CD4-positive, alpha-beta T cell treated with Interleukin-21 for 1 hour (primary cell): ENCODE data around the gene LAX1.
"Not testable (repeated sequence)": the region's sequence is repeated elsewhere in the genome, so short reads cannot be mapped to it uniquely, and the experiment has no call there.

Experiments used
- DNase-seq: peaks from one replicate; pipeline ENCODE4 v3.0.0-alpha.2; 2020

Gene LAX1, protein sequence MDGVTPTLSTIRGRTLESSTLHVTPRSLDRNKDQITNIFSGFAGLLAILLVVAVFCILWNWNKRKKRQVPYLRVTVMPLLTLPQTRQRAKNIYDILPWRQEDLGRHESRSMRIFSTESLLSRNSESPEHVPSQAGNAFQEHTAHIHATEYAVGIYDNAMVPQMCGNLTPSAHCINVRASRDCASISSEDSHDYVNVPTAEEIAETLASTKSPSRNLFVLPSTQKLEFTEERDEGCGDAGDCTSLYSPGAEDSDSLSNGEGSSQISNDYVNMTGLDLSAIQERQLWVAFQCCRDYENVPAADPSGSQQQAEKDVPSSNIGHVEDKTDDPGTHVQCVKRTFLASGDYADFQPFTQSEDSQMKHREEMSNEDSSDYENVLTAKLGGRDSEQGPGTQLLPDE

DNA sequence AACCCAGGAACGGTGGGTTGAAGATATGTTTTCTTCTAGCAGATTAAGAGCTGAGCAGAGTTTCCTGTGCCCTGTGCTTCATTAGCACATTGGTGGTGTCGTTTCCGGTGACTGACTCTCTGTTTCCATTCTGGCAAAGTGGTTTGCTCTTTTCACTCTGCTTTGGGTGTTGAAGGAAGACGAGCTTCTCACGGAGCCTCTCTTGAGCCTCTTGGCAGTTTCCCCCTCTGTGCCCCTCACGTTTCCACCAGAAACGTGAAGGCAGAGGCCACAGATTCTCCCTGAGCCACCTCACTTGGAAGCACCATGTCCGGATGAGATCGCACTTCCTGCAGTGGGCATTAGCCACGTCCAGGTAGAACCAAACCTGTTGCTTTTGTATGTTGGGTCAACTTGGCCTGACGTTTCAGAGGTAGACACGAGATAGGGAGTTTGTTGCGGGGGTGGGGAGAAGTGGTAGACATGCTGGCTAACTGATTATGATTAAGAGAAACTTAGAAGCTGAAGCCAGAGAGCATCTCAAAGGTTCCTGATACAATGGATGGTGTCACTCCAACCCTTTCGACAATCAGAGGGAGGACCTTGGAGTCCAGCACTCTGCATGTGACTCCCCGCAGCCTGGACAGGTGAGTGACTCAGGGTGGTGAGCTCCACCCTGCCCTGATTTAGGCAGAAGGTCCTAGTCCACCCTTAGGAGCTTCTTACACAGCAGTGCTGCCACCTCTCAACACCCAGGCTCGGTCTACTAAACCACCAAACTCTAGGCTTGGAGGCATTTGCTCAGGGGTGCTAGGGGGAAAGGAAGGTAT, at the start of gene LAX1:
Gene LAX1, plus strand, starts transcription at position 155 of the 809 bp plus-strand sequence. Its CDS starts 383 bp downstream, at position 538.
- peak; percentile 86 for DNase-seq

DNA sequence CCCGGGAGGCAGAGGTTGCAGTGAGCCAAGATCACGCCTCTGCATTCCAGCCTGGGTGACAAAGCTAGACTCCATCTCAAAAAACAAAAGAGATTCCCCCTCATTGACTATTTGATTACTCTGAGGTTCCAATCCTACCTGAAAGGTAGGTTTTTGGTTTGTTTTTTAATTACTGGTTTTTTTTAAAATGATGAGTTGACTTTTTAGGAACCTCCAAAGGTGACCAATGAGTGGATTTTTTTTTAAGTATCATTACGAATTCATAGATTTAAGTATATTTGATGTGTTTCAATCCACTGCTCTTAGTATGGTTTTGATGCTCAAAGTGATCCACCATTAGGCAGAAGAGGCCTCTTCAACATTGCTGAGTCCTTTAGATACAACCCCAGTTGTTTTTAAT, 47.9 kb upstream of the LAX1 start:
- no peak for DNase-seq

DNA sequence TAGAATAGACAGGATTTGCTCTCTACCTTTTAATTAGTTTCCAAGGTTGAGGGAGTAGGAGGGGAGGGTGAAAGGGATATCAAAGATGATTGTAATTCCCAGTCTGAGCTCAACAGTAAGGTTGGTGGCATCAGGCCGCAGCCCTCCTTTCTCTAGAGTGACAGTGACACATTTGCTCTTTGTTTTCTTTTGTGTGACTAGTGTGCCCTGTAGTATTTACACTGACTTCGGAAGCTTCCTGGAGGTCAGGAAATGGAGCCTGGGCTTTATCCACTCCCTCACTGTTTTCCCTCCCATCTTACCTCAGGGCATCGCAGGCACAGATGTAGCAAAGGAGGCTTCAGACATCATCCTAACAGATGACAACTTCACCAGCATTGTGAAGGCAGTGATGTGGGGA, 44.7 kb upstream of the LAX1 start:
- DNase-seq = no peak

DNA sequence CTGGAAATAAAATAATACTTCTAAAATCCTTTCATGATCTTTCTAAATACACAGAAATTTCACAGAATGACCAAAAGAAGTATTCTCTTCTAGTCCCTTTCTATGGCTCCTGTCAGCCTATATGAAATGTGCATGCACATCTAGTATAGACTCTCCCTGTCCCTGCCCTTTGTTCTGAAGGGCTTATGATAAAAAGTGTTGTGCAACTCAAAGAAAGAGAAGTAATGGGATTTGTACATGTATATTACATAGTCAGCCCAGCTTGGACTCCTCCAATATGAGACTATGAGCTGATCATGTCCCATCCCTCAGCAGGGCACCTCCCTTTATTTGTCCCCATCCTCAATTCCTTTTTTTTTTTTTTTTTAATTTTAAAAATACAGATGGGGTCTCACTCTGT, 42.1 kb upstream of the LAX1 start:
- DNase-seq = no peak

DNA sequence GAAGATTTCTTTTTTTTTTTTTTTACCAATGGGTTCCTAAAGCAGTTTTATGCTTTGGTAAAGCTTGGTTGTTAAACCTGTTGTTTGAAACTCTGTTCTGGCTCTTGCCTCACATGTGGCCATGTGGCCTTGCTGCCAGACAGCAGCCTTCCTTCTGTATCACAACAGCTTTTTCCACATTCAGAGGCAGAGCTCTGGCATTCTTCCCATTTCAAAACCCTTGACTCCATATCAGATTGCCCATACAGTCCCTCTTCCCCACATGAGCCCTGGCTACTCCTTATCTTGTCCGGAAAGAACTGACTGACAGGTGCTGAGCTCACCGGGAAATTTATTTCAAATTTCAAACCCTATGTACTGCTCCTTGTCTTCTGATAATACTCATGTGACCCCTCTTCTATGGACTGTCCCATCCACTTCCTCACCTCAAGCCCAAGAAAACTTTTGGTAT, 38.5 kb upstream of the LAX1 start:
- no peak for DNase-seq

DNA sequence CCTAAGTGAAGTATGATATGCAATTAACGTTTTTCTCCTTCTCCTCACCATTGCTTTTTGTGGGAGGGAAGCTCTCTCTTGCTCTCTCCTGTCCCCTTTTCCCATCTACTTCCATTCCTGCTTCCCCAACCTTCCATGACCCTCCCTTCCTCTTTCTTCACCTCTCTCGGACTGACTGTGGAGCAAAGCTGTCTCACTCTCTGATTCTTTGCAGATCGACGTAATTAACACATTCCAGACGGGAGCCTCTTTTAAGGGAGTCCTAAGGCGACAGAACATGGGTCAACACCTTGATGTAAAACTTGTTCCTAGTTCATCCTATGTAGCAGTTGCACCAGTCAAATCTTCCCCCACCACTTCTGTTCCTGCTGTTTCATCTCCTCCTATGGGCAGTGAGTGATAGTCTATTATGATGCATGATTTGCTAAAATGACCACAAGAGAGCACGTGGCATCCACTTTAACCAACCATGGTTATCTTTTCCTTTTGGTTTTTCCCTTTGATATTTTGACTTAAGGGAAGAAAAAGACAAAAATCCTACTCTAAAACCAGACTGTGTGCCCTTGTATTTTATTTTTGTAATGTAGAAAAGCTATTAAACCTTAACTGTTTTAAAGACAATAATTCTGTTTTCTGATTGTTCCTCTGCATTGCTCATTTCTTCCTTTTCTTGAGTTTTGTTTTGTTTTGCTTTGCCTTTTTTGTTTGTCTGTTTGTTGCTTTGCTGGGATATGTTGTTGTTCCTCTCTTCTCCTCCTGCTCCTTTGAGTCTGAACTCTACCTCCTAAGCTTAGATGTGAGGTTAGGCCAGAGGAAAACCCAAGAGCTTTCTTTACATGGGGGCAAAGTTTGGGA, 31.7 kb upstream of the LAX1 start:
- no peak for DNase-seq

DNA sequence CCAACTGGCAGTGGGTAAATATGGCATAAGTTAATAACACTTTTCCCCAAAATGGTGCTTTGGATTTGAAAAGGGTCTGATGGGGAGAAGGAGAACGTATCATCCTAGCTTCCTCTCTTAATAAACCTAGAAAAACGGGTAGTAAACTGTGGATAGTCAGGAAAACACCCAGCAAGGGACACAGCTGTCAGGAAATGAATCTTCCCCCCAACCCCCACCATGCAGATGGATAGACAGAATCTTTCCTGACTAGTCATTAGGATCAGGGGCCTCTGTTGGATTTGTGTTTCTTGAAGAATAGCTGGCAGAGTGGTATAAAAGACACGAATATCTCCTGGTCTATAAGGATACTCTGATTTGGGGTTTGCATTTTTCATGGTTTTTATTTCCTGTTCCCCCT, 22.5 kb upstream of the LAX1 start:
- DNase-seq = no peak

DNA sequence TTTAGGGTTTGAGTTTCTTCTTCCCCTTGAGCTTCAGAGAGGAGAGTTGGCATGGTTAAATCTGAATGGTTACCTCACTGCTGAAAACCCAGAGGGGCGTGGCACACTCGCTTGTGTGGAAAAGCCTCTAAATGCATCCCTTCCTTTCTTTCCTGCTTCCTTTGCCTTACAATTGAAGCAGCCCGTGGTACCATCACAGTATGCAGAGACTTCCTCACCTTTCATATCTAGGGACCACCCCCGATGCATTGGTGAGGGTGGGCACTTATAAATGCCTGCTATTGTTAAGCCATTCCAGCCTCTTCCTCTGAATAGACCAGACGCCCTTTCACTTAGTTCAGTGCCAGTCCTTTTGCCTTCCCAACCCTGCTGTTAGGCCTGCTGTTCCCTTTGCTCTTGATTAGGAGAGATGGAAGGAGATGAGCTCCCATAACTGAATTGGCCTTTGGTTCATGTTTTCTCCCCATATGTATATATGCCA, 21.9 kb upstream of the LAX1 start:
- DNase-seq = no peak

DNA sequence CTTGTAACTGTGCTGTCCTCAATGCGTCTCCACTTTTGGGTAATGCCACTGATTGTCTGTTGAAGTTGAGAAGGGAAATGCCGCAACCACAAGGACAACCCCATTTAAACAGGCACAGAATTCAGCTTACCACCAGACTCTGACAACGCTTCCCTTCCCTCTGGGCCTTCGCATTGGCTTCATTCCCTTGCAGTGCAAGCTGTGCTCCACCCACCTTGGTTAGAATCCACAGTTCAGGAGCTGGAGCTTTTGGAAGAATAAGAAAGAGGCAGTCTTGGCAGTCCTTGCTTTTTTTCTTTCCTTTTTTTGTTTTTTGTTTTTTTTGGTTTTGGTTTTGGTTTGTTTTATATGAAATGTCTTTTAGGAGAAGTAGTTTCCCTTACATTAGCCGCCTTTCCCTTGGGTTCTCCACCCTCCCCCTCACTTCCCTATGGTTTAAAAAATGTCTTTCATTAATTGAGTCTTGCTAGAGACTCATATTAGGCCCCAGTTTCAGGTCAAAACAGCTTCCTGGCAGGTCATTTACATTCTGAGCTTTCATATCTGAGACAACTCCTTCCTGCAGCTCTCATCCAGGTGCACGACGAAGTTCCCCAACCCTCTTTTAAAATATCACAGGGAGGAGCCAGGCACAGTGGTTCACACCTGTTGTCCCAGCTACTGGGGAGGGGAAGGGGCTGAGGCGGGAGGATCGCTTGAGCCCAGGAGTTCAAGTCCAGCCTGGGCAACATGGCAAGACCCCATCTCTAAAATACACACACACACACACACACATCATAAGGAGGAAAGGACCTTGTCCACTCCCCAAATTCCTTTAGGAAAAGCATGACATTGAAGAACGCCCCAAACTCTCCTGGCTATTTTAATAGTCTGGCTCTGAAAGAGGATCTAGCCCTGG, 20.7 kb upstream of the LAX1 start:
- peak; percentile 58 for DNase-seq

DNA sequence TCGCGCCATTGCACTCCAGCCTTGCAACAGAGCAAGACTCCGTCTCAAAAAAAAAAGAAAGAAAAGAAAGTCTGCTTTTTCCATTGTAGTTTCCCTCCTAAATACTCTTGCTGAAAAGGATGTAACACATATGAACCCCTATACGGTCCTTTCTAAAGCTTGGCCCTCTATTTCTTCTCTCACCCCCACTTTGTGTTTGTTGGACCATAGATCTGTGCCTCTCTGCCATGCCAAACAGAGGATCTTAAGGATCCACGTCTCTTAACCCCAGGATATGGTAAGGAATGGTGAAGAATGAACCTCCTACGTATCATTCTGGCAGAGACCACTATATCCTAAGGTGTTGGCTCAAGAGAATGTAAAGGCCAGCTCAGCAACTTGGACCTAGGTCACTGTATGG, 18.7 kb upstream of the LAX1 start:
- DNase-seq = no peak

DNA sequence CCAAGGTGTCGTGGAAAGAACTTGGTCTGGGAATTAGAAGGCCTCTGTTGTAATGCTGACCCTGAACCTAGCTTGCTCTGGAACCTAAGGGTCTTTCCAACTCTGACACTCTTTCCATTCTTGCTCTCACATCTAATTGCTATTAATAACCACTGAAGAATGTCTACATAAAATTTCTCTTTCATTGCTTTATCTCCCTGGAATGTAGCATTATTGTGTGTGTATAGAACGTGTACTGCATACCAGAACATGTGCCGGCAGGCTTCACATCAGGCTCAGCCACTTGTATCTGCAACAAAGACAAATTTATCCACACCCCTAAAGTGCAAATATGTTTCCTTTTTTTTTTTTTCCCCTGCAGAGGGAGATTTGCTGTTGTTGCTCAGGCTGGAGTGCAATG, 13.9 kb upstream of the LAX1 start:
- no peak for DNase-seq

DNA sequence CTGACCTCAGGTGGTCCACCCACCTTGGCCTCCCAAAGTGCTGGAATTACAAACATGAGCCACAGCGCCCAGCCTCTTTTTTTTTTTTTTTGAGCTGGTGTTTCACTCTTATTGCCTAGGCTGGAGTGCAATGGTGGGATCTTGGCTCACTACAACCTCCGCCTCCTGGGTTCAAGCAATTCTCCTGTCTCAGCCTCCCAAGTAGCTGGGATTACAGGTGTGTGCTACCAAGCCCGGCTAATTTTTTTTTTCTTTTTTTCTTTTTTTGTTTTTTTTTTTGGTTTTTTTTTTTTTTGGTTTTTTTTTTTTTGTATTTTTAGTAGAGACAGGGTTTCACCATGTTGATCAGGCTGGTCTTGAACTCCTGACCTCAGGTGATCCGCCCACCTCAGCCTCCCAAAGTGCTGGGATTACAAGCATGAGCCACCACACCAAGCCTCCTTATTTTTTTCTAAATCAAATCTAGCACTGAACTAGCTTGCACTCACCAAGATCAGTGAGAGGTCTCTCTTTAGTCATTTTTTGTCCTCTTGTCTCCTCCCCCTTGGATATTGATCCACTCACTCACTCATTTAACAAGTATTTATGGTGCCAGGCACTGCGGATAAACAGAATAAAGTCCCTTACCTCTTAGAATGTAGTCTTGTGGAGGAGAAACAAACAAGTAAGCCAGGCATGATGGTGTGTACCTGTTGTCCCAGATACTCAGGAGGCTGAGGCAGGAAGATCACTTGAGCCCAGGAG, 13.2 kb upstream of the LAX1 start:
- DNase-seq = not testable (repeated sequence)

DNA sequence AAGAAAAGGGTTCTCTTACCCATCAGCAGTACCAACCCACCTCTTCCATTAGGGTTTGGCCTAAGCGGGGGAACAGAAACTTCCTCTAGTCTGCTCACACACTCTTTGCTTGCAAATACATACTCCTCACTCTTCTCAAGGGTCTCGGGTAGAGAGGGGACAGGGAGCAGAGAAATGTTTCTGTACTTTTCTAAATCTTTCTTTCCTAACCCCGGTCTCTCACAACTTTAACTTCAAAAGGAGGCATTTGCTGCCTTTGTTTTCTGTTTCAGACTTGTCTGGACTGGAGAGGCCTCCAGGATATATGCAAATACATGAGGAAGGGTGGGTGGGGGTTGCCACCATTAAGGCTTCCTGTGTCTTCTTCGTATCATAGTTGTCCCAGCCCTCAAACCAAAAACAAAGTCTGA, 10.5 kb upstream of the LAX1 start:
- no peak for DNase-seq

DNA sequence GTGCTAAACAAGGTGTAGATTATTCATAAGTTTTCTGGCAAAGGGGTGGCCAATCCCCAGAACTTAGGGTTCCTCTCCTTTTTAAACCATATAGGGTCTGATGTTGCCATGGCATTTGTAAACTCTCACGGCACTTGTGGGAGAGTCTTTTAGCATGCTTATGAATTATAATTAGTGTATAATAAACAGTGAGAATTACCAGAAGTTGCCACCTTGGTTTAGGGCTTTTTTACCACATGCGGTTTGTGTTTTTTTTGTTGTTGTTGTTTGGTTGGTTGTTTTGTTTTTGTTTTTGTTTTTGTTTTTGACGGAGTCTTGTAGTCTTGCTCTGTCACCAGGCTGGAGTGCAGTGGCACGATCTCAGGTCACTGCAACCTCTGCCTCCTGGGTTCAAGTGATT, 8.9 kb upstream of the LAX1 start:
- DNase-seq = peak; percentile 37

DNA sequence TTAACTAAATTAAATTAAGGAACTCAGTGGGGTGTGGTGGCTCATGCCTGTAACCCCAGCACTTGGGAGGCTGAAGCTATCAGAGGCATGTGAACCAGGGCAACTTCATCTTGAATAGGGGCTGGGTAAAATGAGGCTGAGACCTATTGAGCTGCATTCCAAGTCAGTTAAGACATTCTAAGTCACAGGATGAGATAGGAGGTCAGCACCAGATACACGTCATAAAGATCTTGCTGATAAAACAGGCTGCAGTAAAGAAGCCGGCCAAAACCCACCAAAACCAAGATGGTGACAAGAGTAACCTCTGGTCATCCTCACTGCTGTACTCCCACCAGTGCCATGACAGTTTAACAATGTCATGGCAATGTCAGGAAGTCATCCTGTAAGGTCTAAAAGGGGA, 6.2 kb upstream of the LAX1 start:
- DNase-seq = not testable (repeated sequence)

DNA sequence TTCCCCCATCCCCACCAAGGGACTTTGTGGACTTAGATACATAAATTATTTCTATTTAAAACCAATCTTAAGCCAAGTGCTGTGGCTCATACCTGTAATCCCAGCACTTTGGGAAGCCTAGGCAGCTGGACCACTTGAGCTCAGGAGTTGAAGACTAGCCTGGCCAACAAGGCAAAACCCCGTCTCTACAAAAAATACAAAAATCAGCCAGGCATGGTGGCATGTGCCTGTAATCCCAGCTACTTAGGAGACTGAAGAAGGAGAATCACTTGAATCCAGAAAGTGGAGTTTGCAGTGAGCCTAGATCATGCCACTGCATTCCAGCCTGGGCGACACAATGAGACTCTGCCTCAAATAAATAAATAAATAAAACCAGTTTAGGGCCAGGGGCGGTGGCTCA, 4.5 kb upstream of the LAX1 start:
- DNase-seq = no peak

DNA sequence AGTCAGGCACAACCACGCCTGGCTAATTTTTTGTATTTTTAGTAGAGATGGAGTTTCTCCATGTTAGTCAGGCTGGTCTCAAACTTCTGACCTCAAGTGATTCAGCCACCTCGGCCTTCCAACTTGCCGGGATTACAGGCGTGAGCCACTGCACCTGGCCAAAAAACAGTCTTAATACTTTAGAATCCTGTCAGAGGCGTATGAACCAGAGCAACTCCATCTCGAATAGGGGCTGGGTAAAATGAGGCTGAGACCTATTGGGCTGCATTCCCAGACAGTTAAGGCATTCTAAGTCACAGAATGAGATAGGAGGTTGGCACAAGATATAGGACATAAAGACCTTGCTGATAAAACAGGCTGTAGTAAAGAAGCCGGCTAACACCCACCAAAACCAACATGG, 3.0 kb upstream of the LAX1 start:
- DNase-seq = not testable (repeated sequence)

DNA sequence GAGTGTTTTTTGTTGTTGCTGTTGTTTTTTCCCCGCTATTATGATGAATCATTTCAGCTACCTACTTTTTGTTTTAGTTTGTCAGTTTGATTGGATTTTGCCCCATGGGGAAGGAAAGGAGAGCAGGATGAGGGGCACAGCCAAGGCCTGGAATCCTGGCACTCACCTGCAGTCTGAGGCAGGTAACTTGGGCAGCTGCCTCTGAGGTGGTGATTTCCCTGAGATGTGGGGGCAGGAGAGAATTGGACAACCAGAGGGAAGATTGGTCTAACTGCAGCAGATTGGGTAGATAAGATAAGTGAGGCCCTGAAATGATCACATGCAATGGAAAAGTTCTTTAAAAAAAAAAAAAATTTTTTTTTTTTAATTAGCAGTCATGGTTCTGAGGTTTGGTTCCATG, 1.5 kb upstream of the LAX1 start:
- DNase-seq = no peak

DNA sequence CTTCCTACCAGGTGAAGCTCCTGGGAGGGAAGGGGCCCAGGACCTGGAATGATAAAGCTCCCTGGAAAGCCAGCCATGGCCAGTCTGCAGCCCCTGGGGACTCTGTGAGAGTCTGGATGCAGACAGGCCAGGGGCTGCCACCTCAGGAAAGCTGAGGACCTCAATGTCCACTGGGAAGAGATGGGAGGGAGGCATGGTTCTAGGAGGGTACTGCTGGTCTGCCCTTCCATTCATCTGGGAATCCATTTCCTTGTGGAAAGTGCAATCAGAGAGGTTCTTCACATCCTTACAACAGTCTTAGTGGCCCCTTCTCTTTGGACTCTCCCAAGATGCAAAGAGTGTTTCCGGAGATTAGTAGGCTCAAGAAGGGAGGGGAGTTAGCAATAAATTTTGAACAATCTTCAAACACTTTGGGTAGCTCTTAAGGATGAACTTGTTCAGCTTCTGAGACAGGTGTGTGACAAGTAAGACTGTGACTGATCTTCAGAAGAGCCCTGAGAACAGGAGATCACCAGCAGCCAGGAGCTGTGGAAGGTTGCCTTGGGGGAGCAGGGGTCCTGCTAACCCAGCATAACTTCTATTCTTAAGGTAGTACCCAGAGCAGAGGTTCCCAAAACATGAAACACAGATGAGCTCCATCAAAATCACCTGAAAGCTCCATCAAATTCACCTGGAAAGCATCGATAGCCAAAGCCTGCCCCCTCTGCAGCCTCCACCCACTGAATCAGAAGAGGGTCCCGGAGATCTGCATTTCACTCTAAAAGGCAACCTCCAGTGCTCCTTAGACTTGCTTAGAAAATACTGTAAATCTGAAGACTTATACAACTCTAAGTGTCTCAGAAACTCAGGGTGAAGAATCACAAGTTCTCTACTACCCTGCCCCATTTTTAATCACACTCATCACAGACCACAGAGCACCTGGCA, 616 bp upstream of the LAX1 start:
- no peak for DNase-seq

DNA sequence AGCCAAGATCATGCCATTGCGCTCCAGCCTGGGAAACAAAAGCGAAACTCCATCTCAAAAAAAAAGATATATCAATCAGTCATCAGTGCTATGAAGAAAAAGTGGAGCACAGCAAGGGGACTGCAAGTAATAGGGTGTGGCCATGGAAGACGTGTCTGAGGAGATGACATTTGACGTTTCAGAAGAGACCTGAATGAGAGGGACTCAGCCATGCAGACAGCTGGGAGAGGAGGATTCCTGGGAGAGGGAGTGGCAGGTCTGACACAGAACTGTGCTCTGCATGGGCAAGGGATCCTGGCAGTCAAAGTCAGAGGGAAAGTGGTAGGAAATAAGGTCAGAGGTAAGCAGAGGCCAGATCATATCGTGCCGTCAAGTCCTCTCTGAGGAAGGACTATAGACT, 3.3 kb downstream of the LAX1 start:
- DNase-seq = no peak
